Urothelium cell line (cell line): ENCODE measurements around the gene GNAO1.

ENCODE experiments used
- DNase-seq: peaks from one replicate; pipeline ENCODE4 v3.0.0; 2011; ENCODE audit warnings: low spot score, mixed read lengths
- FAIRE-seq: peaks from 2 replicates; lab custom pipeline; 2011; peaks lifted over from hg19 to GRCh38; lab: Jason Lieb, UNC

Gene GNAO1

GRCh38 chr16:56263711-56264608, 72.7 kb downstream of the GNAO1 start:
- FAIRE-seq (no peak), DNase-seq (no peak)

GRCh38 chr16:56264609-56264972, 73.3 kb downstream of the GNAO1 start:
- FAIRE-seq (no peak), DNase-seq (no peak)

GRCh38 chr16:56265184-56265583, 73.9 kb downstream of the GNAO1 start:
- DNase-seq (no peak), FAIRE-seq (no peak)

GRCh38 chr16:56265746-56266145, 74.5 kb downstream of the GNAO1 start:
- DNase-seq (no peak), FAIRE-seq (no peak)

- no peak for FAIRE-seq
- DNase-seq = no peak
Observed at GRCh38 chr16:56266641-56267607, 75.6 kb downstream of the GNAO1 start.

GRCh38 chr16:56267888-56268287, 76.6 kb downstream of the GNAO1 start:
- DNase-seq = no peak
- FAIRE-seq = no peak

- no peak for FAIRE-seq
- no peak for DNase-seq
Observed at GRCh38 chr16:56268799-56269198, 77.5 kb downstream of the GNAO1 start.

GRCh38 chr16:56269281-56269680, 78.0 kb downstream of the GNAO1 start:
- no peak for FAIRE-seq
- no peak for DNase-seq

GRCh38 chr16:56269811-56270684, 78.8 kb downstream of the GNAO1 start:
- DNase-seq (no peak), FAIRE-seq (no peak)

- no peak for FAIRE-seq
- no peak for DNase-seq
Observed at GRCh38 chr16:56270828-56271227, 79.5 kb downstream of the GNAO1 start.

- DNase-seq (no peak), FAIRE-seq (no peak)
Observed at GRCh38 chr16:56272583-56272894, 81.2 kb downstream of the GNAO1 start.

- DNase-seq = no peak
- FAIRE-seq = no peak
Observed at GRCh38 chr16:56273615-56274014, 82.3 kb downstream of the GNAO1 start.

GRCh38 chr16:56274369-56274768, 83.1 kb downstream of the GNAO1 start:
- DNase-seq (no peak), FAIRE-seq (no peak)

GRCh38 chr16:56275076-56275475, 83.8 kb downstream of the GNAO1 start:
- no peak for DNase-seq
- FAIRE-seq = no peak

- no peak for FAIRE-seq
- DNase-seq = no peak
Observed at GRCh38 chr16:56275801-56276200, 84.5 kb downstream of the GNAO1 start.

- FAIRE-seq (no peak), DNase-seq (no peak)
Observed at GRCh38 chr16:56277075-56277474, 85.8 kb downstream of the GNAO1 start.

- FAIRE-seq (no peak), DNase-seq (no peak)
Observed at GRCh38 chr16:56278196-56278855, 87.0 kb downstream of the GNAO1 start.

GRCh38 chr16:56279132-56279531, 87.8 kb downstream of the GNAO1 start:
- FAIRE-seq (no peak), DNase-seq (no peak)

- no peak for DNase-seq
- no peak for FAIRE-seq
Observed at GRCh38 chr16:56279914-56280313, 88.6 kb downstream of the GNAO1 start.

GRCh38 chr16:56281249-56281805, 90.0 kb downstream of the GNAO1 start:
- FAIRE-seq = no peak
- DNase-seq = no peak
